H1 (cell line): ENCODE results near the gene C12orf42. TPM values are rescaled to one million over a fixed set of nuclear protein-coding genes. Genes with fewer than 3 reads are reported as not detected.

Source experiments
- CTCF ChIA-PET: fragments of 300-600 bp; sonication (Branson Sonifier 250); formaldehyde crosslinking; loops from one replicate; lab custom pipeline; 2021; ENCODE audit not compliant: partially characterized antibody; lab: Charles Lee
- POLR2A ChIA-PET: fragments of 300-600 bp; sonication (Branson Sonifier 250); formaldehyde crosslinking; loops from one replicate; lab custom pipeline; 2021; ENCODE audit warnings: inconsistent platforms; ENCODE audit not compliant: partially characterized antibody; lab: Charles Lee
- DNase-seq, 2 experiments: peaks; one replicate each; pipeline versions ENCODE4 v3.0.0 to v3.0.0-alpha.2; 2010 to 2022; ENCODE audit warnings: low spot score in 2 of 2, low read depth in 1 of 2, mixed read lengths in 1 of 2
- FAIRE-seq: peaks from 2 replicates; lab custom pipeline; 2011; peaks lifted over from hg19 to GRCh38; lab: Jason Lieb, UNC
- H2AFZ ChIP-seq: 2 replicates; pipeline ENCODE4 v1.8.1; 2012; ENCODE audit warnings: low read length, inconsistent platforms
- H2AK5ac ChIP-seq: 2 replicates; pipeline ENCODE4 v1.6.1; 2013; ENCODE audit warnings: low read depth, low read length
- H2BK120ac ChIP-seq: replicated peaks from 2 replicates; pipeline ENCODE3; 2013; ENCODE audit warnings: low read depth, low read length, inconsistent platforms
- H2BK12ac ChIP-seq: 2 replicates; pipeline ENCODE4 v1.6.1; 2013; ENCODE audit warnings: low read depth, low read length
- H2BK15ac ChIP-seq: 2 replicates; pipeline ENCODE4 v1.6.1; 2013; ENCODE audit warnings: low read length
- H2BK20ac ChIP-seq: 2 replicates; pipeline ENCODE4 v1.6.1; 2013; ENCODE audit warnings: low read length
- H2BK5ac ChIP-seq: 2 replicates; pipeline ENCODE4 v1.6.1; 2013; ENCODE audit warnings: low read depth, low read length
- H3K14ac ChIP-seq: 2 replicates; pipeline ENCODE4 v1.6.1; 2013; ENCODE audit warnings: inconsistent platforms; ENCODE audit not compliant: insufficient read length
- H3K18ac ChIP-seq: 2 replicates; pipeline ENCODE4 v1.6.1; 2013; ENCODE audit warnings: low read length; ENCODE audit errors: extremely low read depth
- H3K23ac ChIP-seq: 2 replicates; pipeline ENCODE4 v1.6.1; 2013; ENCODE audit warnings: inconsistent platforms; ENCODE audit not compliant: insufficient read length
- H3K23me2 ChIP-seq: 2 replicates; pipeline ENCODE4 v1.6.1; 2013; ENCODE audit warnings: low read depth, low read length
- H3K27ac ChIP-seq: 2 replicates; pipeline ENCODE4 v1.6.1; 2011; ENCODE audit warnings: low read depth, low read length, inconsistent platforms
- H3K27me3 ChIP-seq, 4 experiments: replicated peaks in 1 of 4; 1 replicate in 1 of 4; 2 replicates in 3 of 4; pipeline versions ENCODE4 v1.6.1 to v1.8.1; 2011 to 2013; ENCODE audit warnings: low read length in 3 of 4, mild to moderate bottlenecking in 3 of 4, inconsistent platforms in 2 of 4, mixed read lengths in 2 of 4, moderate library complexity in 1 of 4; ENCODE audit not compliant: control insufficient read depth in 3 of 4, insufficient read depth in 3 of 4; ENCODE audit errors: extremely low read depth in 1 of 4
- H3K36me3 ChIP-seq, 4 experiments: 2 replicates each; pipeline versions ENCODE4 v1.6.1 to v1.8.1; 2011 to 2013; ENCODE audit warnings: mild to moderate bottlenecking in 4 of 4, low read length in 3 of 4, moderate library complexity in 2 of 4, control low read depth in 1 of 4, inconsistent platforms in 1 of 4; ENCODE audit not compliant: insufficient read depth in 4 of 4, control insufficient read depth in 2 of 4
- H3K4ac ChIP-seq: replicated peaks from 2 replicates; pipeline ENCODE3; 2013; ENCODE audit warnings: low read length, low read depth, mixed read lengths, inconsistent platforms; ENCODE audit not compliant: insufficient read length
- H3K4me1 ChIP-seq, 4 experiments: replicated peaks in 1 of 4; 1 replicate in 1 of 4; 2 replicates in 3 of 4; pipeline versions ENCODE4 v1.6.1 to v1.8.1; 2011 to 2013; ENCODE audit warnings: low read length in 3 of 4, inconsistent platforms in 2 of 4, mixed read lengths in 1 of 4; ENCODE audit not compliant: insufficient read depth in 4 of 4, control insufficient read depth in 3 of 4
- H3K4me2 ChIP-seq, 2 experiments: 2 replicates each; pipeline versions ENCODE4 v1.6.1 to v1.8.1; 2011 to 2013; ENCODE audit warnings: low read depth in 2 of 2, low read length in 2 of 2, control low read depth in 1 of 2, inconsistent platforms in 1 of 2, mild to moderate bottlenecking in 1 of 2; ENCODE audit not compliant: insufficient read depth in 1 of 2
- H3K4me3 ChIP-seq, 4 experiments: fragments of 200-600, 300-600 bp in 1 of 4; sonication (generic), shearing (Covaris generic), sonication (Bioruptor Twin) in 1 of 4; 2 replicates each; pipeline versions ENCODE4 v1.5.1 to v1.8.1; 2011 to 2016; ENCODE audit warnings: low read length in 4 of 4, low read depth in 3 of 4, control low read depth in 2 of 4, inconsistent platforms in 2 of 4, mild to moderate bottlenecking in 2 of 4, mixed read lengths in 1 of 4, moderate library complexity in 1 of 4; ENCODE audit not compliant: insufficient read depth in 2 of 4; ENCODE audit errors: extremely low read depth in 1 of 4
- H3K56ac ChIP-seq: replicated peaks from 2 replicates; pipeline ENCODE3; 2013; ENCODE audit warnings: low read depth, mild to moderate bottlenecking, mixed read lengths, low read length, inconsistent platforms; ENCODE audit not compliant: insufficient read length
- H3K79me1 ChIP-seq: 2 replicates; pipeline ENCODE4 v1.6.1; 2013; ENCODE audit warnings: low read depth, low read length, control low read depth
- H3K79me2 ChIP-seq, 2 experiments: 2 replicates each; pipeline versions ENCODE4 v1.6.1 to v1.8.1; 2012 to 2013; ENCODE audit warnings: low read length in 2 of 2, mild to moderate bottlenecking in 2 of 2, inconsistent platforms in 1 of 2; ENCODE audit not compliant: insufficient read depth in 2 of 2, control insufficient read depth in 1 of 2
- H3K9ac ChIP-seq, 4 experiments: replicated peaks in 1 of 4; 1 replicate in 1 of 4; 2 replicates in 3 of 4; pipeline versions ENCODE4 v1.6.1 to v1.8.1; 2011 to 2013; ENCODE audit warnings: low read depth in 3 of 4, low read length in 3 of 4, control low read depth in 2 of 4, mild to moderate bottlenecking in 2 of 4, moderate library complexity in 2 of 4, inconsistent platforms in 1 of 4; ENCODE audit errors: extremely low read depth in 1 of 4
- H3K9me3 ChIP-seq, 2 experiments: 2 replicates each; pipeline versions ENCODE4 v1.6.1 to v1.8.1; 2012 to 2013; ENCODE audit warnings: mild to moderate bottlenecking in 2 of 2, moderate library complexity in 2 of 2, control low read depth in 1 of 2, inconsistent platforms in 1 of 2, low read depth in 1 of 2, low read length in 1 of 2, mixed read lengths in 1 of 2; ENCODE audit not compliant: insufficient read depth in 2 of 2
- H4K20me1 ChIP-seq, 2 experiments: replicated peaks in 1 of 2; 2 replicates each; pipeline versions ENCODE3 to v1.8.1; 2011 to 2013; ENCODE audit warnings: inconsistent platforms in 2 of 2, low read length in 2 of 2, mild to moderate bottlenecking in 1 of 2; ENCODE audit not compliant: insufficient read depth in 2 of 2, control insufficient read depth in 1 of 2
- H4K5ac ChIP-seq: 2 replicates; pipeline ENCODE4 v1.6.1; 2013; ENCODE audit warnings: low read length, low read depth, mixed read lengths, inconsistent platforms; ENCODE audit not compliant: insufficient read length
- H4K8ac ChIP-seq: 2 replicates; pipeline ENCODE4 v1.8.0; 2013; ENCODE audit warnings: mild to moderate bottlenecking, moderate library complexity, low read length, inconsistent platforms; ENCODE audit not compliant: insufficient read depth; ENCODE audit errors: extremely low read depth
- H4K91ac ChIP-seq: replicated peaks from 2 replicates; pipeline ENCODE3; 2013; ENCODE audit warnings: low read length, mixed read lengths, inconsistent platforms; ENCODE audit not compliant: insufficient read length
- BCL11A ChIP-seq, 2 experiments: IDR thresholded peaks; one replicate each; pipeline ENCODE4 v1.6.1; 2011; ENCODE audit warnings: low read depth in 2 of 2, low read length in 2 of 2, mild to moderate bottlenecking in 2 of 2
- BRCA1 ChIP-seq: IDR thresholded peaks from 2 replicates; pipeline ENCODE4 v1.6.1; 2012; ENCODE audit warnings: low read depth, low read length, improper control_type of control experiment
- GTF2F1 ChIP-seq: IDR thresholded peaks from 2 replicates; pipeline ENCODE4 v1.6.1; 2012; ENCODE audit warnings: low read depth, low read length, improper control_type of control experiment, borderline replicate concordance
- KDM4A ChIP-seq: IDR thresholded peaks from one replicate; pipeline ENCODE4 v1.7.1; 2012; ENCODE audit warnings: low read depth, mild to moderate bottlenecking, moderate library complexity, low read length, inconsistent platforms; ENCODE audit not compliant: severe bottlenecking
- MAX ChIP-seq: IDR thresholded peaks from 2 replicates; pipeline ENCODE4 v1.6.1; 2012; ENCODE audit warnings: inconsistent platforms
- NANOG ChIP-seq: IDR thresholded peaks from 2 replicates; pipeline ENCODE4 v1.6.1; 2011; ENCODE audit warnings: low read length, low read depth, mild to moderate bottlenecking, inconsistent platforms; ENCODE audit not compliant: insufficient read depth, poor library complexity, severe bottlenecking
- PHF8 ChIP-seq: fragments of 200-600 bp; sonication (generic); conservative IDR thresholded peaks from 2 replicates; pipeline ENCODE4 v1.7.1; 2012; ENCODE audit warnings: low read depth, mild to moderate bottlenecking, inconsistent platforms, low read length, moderate library complexity
- POLR2A ChIP-seq, 2 experiments: IDR thresholded peaks; 1 replicate in 1 of 2; 2 replicates in 1 of 2; pipeline ENCODE4 v1.6.1; 2011; ENCODE audit warnings: low read depth in 2 of 2, low read length in 2 of 2, mild to moderate bottlenecking in 2 of 2; ENCODE audit errors: control extremely low read depth in 1 of 2
- POU5F1 ChIP-seq: IDR thresholded peaks from 2 replicates; pipeline ENCODE4 v1.6.1; 2011; ENCODE audit warnings: low read depth, mild to moderate bottlenecking, low read length, moderate library complexity
- RNF2 ChIP-seq: fragments of 200-900, 300-1000 bp; sonication (generic); IDR thresholded peaks from 2 replicates; pipeline ENCODE4 v1.7.1; 2016; ENCODE audit warnings: borderline replicate concordance, low read depth, mild to moderate bottlenecking, antibody characterized with exemption, low read length; ENCODE audit not compliant: poor library complexity, severe bottlenecking; ENCODE audit errors: missing control alignments
- WGBS, 2 experiments: shearing (Covaris generic) in 1 of 2; methylation state at CpG; one replicate each; pipeline versions ENCODE4 v1.1.6 to v1.1.7; 2013 to 2015; ENCODE audit warnings: low lambda C conversion rate in 2 of 2, mixed read lengths in 2 of 2, inconsistent platforms in 1 of 2, low coverage in 1 of 2, missing lambda C conversion rate in 1 of 2; ENCODE audit not compliant: insufficient replicate concordance in 2 of 2, insufficient coverage in 1 of 2, insufficient read length in 1 of 2; ENCODE audit errors: extremely low coverage in 1 of 2, missing lambda C conversion rate in 1 of 2; 5-methylcytosine and 5-hydroxymethylcytosine counted together
- polyA plus RNA-seq, 7 experiments: library from polyadenylated mRNA; depleted of rRNA in 3 of 7; stranded (reverse) in 5 of 7; unstranded in 2 of 7; fragments of >200 nt in 5 of 7; fragments of 200-250 nt in 2 of 7; gene quantifications; 1 replicate in 5 of 7; 2 replicates in 1 of 7; 4 replicates in 1 of 7; pipeline versions ENCODE4 v1.2.1 to v1.2.3, GENCODE V29; 2011 to 2013; ENCODE audit warnings: missing spikeins in 2 of 7, mixed read lengths in 2 of 7
- total RNA-seq: library from RNA; stranded (reverse); fragmentation: NEBNext Ultra II Directional; extraction: Animal tissue kit (Norgen Biotek cat#: 25700); gene quantifications from 2 replicates; pipeline ENCODE4 v1.2.1, GENCODE V29; 2021

The C12orf42 gene
- total and polyA plus RNA-seq, 2 of the 8 experiments (the other 6 are each of a cell fraction or from before 2014, with no cell fraction given), result 0.05 TPM; not detected in 1

DNA sequence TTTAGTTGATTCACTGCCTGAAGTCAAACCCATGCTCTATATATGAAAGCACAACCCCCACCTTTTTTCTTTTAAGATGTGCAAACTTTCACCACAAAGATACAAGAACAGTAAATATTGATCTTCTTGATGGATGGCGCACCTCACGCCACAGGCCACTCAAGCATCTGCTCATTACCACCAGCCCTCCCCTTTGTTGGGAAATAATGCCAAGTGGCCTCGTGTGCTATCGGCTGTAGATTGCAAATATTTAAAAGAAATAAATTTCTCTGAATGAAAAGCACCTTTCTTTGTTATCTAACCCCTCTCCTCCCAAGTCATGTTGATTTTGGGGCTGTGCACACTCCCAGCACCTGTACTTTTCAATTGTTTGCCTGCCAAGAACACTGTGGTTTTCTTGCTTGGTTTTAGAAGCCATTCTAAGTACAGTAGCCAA is 122.7 kb downstream of the C12orf42 start:
- H3K14ac ChIP-seq, result no peak overlapping the region
- no peak for DNase-seq
- H3K4me3 ChIP-seq, result no peak overlapping the region
- H3K9me3 ChIP-seq, result no peaks in the 10 kb centered on the region
- no peaks in the 10 kb centered on the region for H3K23me2 ChIP-seq
- no peak overlapping the region for H2BK5ac ChIP-seq
- H3K4ac ChIP-seq, result no peak overlapping the region
- 87% methylated on average over 4 of the region's 4 CpGs; no CpG with 5 or more reads in 1 of the 2 experiments for WGBS, 2 experiments
- H3K36me3 ChIP-seq, result no peaks in the 10 kb centered on the region
- no peak overlapping the region for H3K4me2 ChIP-seq
- no peak overlapping the region for H2BK20ac ChIP-seq
- H2AK5ac ChIP-seq, result no peak overlapping the region
- H3K79me1 ChIP-seq, result no peaks in the 10 kb centered on the region
- CTCF ChIA-PET, result no interaction called here
- H3K56ac ChIP-seq, result no peak overlapping the region
- no peak overlapping the region for H4K8ac ChIP-seq
- H4K20me1 ChIP-seq, result no peaks in the 10 kb centered on the region
- no peak for FAIRE-seq
- no peaks in the 10 kb centered on the region for H3K4me1 ChIP-seq
- H3K27me3 ChIP-seq, result no peaks in the 10 kb centered on the region
- H3K23ac ChIP-seq, result no peak overlapping the region
- H3K18ac ChIP-seq, result no peak overlapping the region
- POLR2A ChIA-PET, result no interaction called here
- H3K27ac ChIP-seq, result no peak overlapping the region
- no peak overlapping the region for H2BK12ac ChIP-seq
- no peak overlapping the region for H4K5ac ChIP-seq
- H3K9ac ChIP-seq, result no peak overlapping the region
- H2BK15ac ChIP-seq, result no peak overlapping the region
- H4K91ac ChIP-seq, result no peak overlapping the region
- H3K79me2 ChIP-seq, result no peaks in the 10 kb centered on the region
- no peak overlapping the region for H2AFZ ChIP-seq
- TF ChIP-seq PHF8, result no peak
- TF ChIP-seq POU5F1, result no peak
- TF ChIP-seq POLR2A (IDR thresholded peaks at IDR 0.05; ENCODE audit: control extremely low read depth in 1 of 2, low read depth in 2 of 2, low read length in 2 of 2), result no peak
- no peak for TF ChIP-seq KDM4A
- no peak for TF ChIP-seq NANOG
- TF ChIP-seq BCL11A (IDR thresholded peaks at IDR 0.05; ENCODE audit: low read depth in 2 of 2, low read length in 2 of 2), result no peak
- no peak for TF ChIP-seq MAX
- TF ChIP-seq GTF2F1, result no peak
- TF ChIP-seq BRCA1, result no peak
- TF ChIP-seq RNF2, result no peak
- no peak overlapping the region for H2BK120ac ChIP-seq
